HG02678 (cell line): ENCODE results near the gene PTPRK.
A peak's percentile ranks its signal among the peaks of the same experiment; 100 is the strongest.

Source experiments
- ATAC-seq: cut with Tn5 transposase; IDR thresholded peaks from one replicate; pipeline ENCODE4 v1.9.1; 2021; ENCODE audit warnings: mild to moderate bottlenecking, moderate library complexity; ENCODE audit not compliant: unreplicated experiment

Gene PTPRK

DNA sequence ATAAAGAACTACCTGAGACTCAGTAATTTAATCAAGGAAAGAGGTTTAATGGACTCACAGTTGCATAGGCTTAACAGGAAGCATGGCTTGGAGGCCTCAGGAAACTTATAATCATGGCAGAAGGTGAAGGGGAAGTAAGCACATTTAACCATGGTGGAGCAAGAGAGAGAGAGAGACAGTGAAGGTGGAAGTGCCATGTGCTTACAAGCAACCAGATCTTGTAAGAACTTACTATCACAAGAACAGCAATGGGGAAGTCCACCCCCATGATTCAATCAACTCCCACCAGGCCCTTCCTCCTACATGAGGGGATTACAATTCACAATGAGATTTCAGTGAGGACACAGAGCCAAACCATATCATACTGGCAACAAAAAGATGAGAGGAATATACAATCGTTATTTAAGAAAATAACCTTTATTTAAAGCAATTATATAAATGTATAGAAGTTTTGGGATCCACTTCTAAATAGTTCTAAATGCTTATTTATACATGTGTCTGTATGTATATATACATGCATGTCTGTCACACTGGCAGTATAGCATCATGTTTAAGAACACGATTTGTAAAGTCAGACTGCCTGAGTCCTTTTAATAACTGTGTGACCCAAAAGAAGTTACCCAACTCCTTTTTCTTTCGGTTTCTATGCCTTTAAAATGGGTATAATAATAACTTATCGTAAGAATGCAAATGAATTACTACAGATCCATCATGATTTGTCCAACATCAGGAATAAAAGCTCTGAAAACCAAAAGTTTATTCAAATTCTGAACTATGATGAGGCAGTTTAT, 363.9 kb downstream of the PTPRK start:
- no peak for ATAC-seq

DNA sequence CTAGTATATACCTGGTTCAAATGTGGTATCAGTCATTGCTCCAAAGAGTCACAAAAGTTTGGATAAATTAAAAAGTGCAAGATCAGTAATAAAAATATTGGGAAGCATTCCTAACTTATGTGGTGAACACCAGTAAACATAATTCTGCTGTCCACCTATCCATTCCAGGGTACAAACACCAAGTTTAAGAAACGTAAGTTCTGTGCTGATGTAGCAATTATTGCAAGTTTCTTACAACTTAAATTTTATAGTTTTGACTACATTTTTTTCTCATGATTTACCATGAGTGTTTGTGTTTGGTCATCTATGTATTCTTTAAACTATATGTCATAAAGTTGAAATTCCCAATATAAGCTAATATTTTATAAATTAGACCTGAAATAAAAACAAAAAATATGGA, 364.6 kb downstream of the PTPRK start:
- ATAC-seq: no peak

DNA sequence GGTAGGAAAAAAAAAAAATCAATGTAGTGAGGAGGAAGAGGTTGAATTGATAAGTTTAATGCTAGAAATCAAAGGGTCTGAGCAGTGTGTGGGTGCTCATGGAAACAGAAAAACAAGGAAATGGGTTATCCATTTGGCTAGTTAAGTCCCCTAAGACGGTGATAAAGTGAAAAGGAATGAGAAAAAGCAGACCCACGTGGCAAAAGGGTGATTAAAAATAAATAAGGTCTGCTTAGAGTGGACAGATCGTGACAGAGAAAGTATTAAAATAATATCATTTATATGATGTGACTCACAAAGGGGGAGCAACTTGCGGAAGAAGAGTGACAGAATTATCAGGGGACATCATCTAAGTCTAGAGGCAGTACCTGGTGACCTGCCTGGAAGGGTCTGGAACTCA, 367.8 kb downstream of the PTPRK start:
- ATAC-seq: no peak

DNA sequence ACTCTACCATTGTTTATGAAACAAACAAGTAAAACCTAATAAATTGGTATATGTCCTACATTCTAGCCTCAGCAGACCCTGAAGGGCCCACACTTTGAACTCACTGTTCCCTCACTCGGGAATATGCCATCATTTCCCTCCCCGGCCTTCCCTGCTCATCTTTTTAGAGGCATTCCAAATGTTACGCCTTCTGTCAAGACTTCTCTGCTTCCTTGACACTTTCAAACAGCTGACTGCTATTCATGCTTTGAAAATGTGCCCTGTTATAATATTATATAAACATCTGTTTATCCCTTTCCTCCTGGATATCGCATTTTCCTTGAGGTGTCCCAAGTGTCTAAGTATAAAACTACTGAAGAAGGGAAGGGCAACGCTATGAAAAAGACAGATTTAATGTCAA, 370.0 kb downstream of the PTPRK start:
- ATAC-seq: no peak

DNA sequence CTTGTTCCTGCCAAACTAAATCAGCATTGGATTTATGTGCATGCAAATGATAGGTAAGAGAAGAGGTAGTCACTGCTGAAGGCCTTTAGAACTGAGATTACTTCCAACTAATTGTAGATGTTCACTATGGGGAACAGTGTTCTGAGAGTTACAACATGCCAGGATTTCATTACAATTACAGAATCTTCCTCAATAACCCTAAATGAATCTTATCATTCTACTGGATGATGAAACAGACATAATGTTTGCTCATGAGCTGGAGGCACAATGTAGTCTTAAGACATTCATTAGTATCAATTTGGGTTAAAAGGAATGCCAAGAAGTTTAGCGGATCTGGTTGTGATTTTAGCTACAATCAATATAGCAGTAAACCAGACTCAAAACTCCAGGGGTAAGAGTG, 370.6 kb downstream of the PTPRK start:
- ATAC-seq: no peak

DNA sequence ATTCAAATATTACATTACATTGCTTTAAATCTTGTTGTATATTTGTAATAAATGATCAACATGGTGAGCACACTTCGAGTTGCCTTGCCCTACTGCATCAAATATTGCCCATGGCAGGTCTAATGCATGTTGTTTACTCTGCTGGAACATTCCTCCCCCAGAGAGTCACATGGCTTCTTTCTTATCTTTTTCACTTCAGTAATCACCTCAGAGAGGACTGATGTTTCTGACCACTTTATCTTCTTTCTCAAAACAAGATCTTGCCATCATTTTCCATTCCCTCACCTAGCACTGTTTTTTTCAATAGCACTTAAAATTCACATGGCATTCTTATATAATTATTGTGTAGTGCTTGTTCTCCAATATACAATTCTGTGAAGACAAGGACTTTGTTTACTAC, 376.1 kb downstream of the PTPRK start:
- ATAC-seq: no peak

DNA sequence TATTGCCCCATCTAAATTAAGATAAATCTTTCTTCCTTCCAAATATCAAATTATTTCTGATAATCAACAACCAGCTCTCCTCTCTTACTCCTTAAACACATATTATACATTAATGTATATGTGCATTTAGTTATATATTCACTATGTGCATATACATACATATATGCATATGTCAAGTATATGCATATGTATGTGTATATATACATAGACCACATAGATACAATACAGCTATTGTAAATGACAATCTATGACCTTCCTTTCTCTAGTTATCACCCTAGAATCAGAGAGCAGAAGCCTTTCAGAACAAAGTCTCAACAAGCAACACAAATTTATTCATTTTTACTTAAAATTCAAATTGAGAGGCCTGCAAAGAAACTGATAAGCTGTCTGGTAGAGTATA, 378.5 kb downstream of the PTPRK start:
- ATAC-seq: no peak

DNA sequence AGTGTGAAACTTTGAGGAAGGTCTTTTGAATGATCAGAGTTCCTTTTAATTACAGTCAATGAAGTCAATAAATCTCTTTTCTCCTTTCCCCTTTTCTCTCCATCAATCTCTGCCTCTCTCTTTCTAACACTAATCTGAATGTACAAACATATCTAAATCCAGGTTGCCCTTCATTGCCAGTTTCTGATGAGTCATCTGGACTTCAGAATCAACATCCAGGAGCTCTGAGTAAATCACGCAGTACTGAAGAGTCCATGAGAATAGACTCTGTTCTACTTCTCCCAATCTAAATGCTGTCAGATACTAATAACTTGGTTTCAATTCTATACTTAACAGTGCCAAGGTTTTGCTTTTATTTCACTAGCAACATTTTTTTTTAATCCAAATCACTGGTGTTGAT, 380.9 kb downstream of the PTPRK start:
- ATAC-seq: no peak

DNA sequence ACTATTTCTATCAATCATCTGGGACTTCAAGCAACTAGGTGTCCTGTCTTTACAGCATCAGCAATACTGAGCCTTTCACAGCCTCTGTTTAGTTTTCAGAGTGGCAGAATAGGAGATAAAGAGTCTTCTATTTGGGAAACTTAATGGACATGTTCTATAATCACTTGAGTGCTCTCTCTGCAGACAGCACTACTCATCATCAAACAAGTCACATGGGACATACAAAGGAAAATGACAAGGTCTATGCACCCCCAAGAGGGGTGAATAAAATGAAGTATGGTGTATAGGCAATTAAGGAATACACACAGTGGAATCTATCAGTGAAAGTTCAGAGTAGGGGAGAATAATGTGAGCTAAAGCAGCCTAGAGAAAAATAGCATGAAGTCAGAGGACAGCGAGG, 381.7 kb downstream of the PTPRK start:
- ATAC-seq: no peak

DNA sequence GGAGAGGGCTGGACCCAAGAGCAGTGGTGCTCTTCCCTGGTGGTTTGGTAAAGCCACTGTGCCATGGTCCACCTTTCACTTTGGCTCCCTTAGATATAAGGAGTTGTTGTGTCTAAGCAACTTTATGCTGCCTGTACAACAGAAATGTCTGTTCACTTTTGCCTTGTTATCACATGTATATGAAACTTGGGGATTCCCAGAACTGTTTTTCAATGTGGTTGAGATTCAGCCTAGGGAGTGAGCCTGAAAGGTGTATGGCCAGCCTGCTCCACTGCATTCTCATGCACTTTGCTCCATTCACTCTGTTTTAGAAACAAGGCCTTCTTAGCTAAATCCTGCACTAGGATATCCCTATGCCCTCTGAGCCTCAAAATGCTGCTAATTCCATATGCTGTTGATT, 385.1 kb downstream of the PTPRK start:
- ATAC-seq: peak; percentile 62

DNA sequence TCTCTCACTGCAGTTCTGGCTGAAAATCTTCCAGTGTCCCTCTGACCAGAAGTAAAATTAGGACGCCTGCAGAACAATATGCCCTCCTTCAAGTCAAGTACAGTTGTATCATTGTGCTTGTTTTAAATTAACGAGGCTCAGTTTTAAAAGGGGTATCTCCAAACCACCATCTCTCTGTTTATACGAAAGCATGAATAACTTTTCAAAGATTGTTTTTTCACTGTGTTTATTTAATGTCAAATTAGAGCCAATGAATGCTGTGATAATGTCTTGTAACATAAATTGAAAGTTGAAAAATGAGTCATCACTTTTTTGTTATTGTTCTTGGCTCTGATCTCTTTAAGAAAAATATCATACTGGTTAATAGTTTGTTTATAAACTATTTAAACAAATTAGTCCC, 388.8 kb downstream of the PTPRK start:
- ATAC-seq: no peak

DNA sequence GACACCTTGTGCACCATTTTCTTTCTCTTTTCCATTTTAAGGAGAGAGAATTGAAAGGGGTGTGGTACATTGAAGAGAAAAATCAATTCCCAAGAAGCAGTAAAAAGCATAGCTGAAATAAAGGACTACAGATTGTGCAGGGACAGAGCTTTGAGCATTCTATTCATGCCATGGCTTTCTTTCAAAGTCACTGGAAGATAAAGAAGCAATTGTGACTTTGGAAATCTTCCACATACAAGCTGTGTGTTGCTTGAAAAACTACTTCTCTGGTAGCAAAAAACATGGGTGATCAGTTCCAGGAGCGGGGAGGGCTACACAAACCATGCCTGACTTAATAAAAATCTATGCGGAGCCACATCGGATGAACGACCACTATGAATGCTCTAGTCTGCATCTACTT, 389.4 kb downstream of the PTPRK start:
- ATAC-seq: no peak

DNA sequence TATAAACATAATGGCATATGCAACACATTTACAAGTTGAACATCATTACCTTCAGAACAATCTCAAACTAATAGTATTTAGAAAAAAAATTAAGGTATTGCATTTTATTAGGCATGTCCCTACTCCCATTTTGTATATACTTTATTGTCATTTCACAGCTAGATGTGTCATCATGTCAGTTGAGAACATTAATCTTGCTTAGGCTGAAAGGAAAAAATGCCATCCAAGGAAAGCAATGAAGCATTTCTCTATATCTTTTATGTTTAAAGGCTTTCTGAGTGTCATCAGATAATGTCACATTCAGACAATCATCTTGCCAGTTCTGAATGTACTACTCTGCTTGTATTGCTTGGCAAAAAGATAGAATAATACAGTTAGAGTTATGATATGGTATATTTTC, 390.7 kb downstream of the PTPRK start:
- no peak for ATAC-seq

DNA sequence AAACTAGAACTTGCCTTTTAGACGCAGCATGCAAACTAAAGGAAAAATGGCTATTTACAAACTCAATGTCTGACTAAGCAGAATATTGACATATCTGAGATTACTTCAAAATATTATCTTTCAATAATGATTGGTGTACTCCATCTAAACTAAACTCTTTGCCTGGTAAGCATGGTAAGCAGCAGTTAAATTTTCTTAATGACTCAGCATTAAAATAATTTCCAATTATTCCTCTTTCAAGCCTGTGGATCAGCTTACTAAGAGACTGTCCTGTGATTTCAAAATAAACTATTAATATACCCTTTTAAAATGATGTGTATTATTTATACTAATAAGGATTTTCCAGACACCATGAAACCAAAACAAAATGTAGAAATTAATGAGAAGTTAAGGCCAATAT, 392.7 kb downstream of the PTPRK start:
- ATAC-seq: no peak

DNA sequence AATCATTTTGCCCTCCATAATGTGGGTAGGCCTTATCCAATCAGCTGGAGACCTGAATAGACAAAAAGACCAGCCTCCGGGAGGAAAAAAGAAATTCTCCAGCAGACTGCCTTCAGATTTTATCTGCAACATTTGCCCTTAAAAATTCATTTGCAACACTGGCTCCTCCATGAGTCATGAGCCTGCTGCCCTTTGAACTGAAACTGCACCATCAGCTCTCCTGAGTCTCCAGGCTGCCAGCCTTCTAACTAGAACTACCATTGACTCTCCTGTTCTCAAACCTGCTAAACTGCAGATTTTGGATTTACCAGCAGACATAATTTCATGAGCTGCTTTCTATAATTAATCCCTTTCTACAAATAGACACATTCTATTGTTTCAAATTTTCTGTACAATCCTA, 395.7 kb downstream of the PTPRK start:
- ATAC-seq: no peak

DNA sequence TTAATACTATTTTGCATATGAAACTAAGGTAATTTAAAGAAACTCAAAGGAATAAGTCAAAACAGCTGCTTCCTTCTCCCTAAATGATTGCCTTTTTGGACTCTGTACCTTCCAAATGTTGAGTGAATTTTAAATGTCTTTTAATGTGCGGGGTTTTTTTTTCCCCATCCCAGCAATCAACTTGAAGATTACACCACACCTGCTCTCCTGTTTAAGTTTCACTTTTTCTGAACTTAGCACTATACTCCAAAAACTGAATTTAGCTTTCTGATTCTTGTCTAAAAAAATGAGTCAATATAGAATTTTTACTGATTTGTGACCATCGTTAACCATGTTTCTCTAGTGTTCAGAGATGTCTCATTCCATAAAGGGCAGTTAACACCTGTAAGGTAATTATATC, 398.8 kb downstream of the PTPRK start:
- no peak for ATAC-seq

DNA sequence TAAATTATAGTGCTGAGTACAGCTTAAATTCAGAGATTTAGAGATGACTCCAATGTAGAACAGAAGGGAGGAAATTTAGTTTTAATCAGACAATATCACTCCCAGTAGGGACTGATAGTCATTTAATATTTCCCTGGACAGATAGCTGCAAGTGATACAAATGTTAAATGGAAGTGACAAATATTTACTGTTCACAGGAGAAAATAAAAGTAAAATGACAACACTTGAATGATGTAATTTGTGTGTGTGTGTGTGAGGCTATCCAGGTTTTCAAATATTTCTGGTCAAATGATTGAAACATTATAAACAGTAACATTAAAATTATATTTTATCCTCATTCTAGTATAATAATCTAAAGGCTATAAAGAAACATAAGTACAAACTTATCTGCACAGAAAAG, 399.2 kb downstream of the PTPRK start:
- ATAC-seq: no peak

DNA sequence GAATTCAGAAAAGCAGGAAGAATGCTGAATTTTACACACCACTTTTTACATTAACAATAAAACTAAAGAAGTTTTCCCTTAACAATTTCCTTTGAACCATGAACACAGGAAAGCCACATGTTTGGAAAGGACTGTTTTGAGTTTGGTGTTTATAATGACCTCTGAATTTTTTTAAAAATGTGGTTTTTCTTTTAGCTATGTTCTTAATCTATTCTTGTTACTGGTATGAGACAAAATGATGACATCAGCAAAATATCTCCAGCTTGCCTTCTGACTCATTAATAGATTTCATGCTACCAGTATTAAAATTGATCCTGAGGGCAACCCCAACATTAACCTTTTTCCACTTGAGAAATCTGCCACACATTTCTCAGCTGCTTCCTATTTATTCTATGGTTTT, 402.0 kb downstream of the PTPRK start:
- no peak for ATAC-seq

DNA sequence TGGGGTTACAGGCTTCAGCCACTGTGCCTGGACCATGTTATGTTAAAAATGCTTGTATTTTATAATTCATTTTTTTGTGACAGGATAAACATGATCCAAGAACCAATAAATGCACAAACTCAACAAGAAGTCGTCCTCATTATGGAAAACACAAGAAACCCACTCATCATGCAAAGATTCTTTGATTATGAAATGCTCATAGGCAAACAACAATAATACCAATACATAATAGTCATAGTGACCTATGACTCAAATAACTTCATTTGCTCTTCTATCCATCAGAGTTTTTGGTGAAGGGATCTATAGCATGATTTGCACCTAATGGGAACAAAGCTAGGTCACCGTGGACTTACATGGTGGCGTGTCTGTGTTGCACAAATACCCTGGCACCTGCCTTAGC, 402.5 kb downstream of the PTPRK start:
- ATAC-seq: no peak

DNA sequence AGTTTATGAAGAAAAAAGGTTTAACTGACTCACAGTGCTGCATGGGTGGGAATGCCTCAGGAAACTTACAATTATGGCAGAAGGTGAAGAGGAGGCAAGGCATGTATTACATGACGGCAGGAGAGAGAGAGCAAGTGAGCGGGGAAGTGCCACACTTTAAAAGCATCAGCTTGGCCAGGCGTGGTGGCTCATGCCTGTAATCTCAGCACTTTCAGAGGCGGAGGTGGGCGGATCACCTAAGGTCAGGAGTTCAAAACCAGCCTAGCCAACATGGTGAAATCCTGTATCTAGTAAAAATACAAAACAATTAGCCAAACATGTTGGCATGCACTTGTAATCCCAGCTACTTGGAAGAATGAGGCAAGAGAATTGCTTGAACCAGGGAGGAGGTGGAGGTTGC, 406.2 kb downstream of the PTPRK start:
- ATAC-seq: no peak

DNA sequence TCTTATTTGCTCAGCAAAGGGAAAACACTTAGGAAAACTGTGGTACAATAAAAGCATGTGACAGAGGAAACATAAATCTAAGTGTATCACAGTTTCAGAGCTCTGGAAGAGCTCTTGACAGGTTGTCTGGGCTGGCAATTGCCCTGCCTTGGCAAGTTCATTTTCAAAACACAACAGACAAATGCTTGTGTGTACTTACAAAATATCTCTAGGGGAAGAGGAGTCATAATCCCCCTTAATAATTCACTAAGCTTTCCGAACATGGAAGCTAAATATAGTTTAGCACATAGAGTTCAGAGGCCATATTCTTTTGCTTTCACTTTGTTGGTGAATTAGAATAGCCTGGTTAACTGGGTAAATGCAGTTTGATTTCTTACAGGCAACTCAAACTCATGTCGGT, 407.9 kb downstream of the PTPRK start:
- peak; percentile 83 for ATAC-seq

DNA sequence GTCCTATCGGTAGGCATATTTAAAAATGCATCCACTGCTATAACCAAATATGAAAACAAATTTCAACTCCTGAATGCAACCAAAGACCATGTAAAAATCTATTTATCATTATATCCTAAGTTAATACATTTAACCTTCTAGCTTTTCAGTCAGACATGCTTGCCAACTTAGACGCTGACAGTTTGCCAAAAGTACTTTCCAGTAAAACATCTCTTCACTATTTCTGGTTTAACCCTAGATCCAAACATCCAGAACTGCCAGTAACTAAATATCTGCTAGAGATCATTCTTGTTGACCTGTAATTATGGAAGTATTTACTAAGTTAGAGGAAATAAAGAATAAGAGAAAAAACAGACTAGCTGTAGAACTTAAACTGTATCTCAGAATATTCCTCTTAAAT, 409.3 kb downstream of the PTPRK start:
- ATAC-seq: no peak

DNA sequence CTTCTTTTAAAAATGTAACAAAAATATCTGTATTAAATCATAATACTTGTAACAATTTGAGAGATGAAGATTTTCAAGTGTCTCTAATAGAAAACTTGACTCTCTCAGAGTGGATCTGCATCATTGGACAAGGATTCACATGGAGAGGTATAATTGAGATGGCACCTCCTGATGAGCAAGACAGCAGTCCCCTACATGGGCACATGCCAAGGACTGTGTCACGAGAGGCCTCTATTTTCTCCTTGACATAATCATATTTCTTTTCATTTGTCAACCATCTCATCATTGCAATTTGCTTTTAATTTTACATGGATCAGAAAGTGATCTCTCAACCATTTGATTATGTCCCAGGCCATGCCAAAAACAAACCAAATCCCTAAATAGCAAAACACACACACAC, 412.7 kb downstream of the PTPRK start:
- ATAC-seq: no peak
